Lower lobe of right lung (tissue), 2 donors: ENCODE results near the gene SECISBP2L. TPM values are rescaled to one million over a fixed set of nuclear protein-coding genes. Genes with fewer than 3 reads are reported as not detected.
"Not testable (repeated sequence)": the region's sequence is repeated elsewhere in the genome, so short reads cannot be mapped to it uniquely, and the experiment has no call there.

Experiments used
- ATAC-seq, 2 donors: fragments of 200-7000 bp; cut with Tn5 transposase; one replicate each; pipeline ENCODE4 v1.9.1; 2020 to 2022; ENCODE audit warnings: mild to moderate bottlenecking in 2 of 2, moderate library complexity in 2 of 2
- DNase-seq: peaks from one replicate; pipeline ENCODE4 v3.0.0-alpha.2; 2020
- H3K27ac ChIP-seq: fragments of 200-600 bp; one replicate; pipeline ENCODE4 v1.8.0; 2022
- H3K27me3 ChIP-seq: fragments of 200-600 bp; one replicate; pipeline ENCODE4 v1.8.0; 2022; ENCODE audit warnings: low read depth
- H3K36me3 ChIP-seq: fragments of 200-600 bp; one replicate; pipeline ENCODE4 v1.8.0; 2022; ENCODE audit warnings: mild to moderate bottlenecking
- H3K4me1 ChIP-seq: fragments of 200-600 bp; one replicate; pipeline ENCODE4 v1.8.0; 2022
- H3K4me3 ChIP-seq: fragments of 200-600 bp; one replicate; pipeline ENCODE4 v1.8.0; 2022; ENCODE audit warnings: mild to moderate bottlenecking
- H3K9me3 ChIP-seq: fragments of 200-600 bp; one replicate; pipeline ENCODE4 v1.8.0; 2022
- intact Hi-C: fragments of 100-400 bp; cut with DNase I; formaldehyde crosslinking; loops from one replicate; pipeline ENCODE4 v1.11.0; 2022
- total RNA-seq: library from RNA; stranded (reverse); fragmentation: NEBNext Ultra II Directional; extraction: Animal tissue kit (Norgen Biotek cat#: 25700); gene quantifications from one replicate; pipeline ENCODE4 v1.2.1, GENCODE V29; 2021
- TF ChIP-seq, protein P1 (sequence below): fragments of 200-600 bp; IDR thresholded peaks from one replicate; pipeline ENCODE4 v1.8.0; 2022; ENCODE audit warnings: antibody characterized with exemption, mild to moderate bottlenecking
- donor health status: DM: no; HTN: yes; CAD: no; lungs with severe emphysema.

The SECISBP2L gene
- total RNA-seq, 1 donor from 2014 or later: 139 TPM

DNA sequence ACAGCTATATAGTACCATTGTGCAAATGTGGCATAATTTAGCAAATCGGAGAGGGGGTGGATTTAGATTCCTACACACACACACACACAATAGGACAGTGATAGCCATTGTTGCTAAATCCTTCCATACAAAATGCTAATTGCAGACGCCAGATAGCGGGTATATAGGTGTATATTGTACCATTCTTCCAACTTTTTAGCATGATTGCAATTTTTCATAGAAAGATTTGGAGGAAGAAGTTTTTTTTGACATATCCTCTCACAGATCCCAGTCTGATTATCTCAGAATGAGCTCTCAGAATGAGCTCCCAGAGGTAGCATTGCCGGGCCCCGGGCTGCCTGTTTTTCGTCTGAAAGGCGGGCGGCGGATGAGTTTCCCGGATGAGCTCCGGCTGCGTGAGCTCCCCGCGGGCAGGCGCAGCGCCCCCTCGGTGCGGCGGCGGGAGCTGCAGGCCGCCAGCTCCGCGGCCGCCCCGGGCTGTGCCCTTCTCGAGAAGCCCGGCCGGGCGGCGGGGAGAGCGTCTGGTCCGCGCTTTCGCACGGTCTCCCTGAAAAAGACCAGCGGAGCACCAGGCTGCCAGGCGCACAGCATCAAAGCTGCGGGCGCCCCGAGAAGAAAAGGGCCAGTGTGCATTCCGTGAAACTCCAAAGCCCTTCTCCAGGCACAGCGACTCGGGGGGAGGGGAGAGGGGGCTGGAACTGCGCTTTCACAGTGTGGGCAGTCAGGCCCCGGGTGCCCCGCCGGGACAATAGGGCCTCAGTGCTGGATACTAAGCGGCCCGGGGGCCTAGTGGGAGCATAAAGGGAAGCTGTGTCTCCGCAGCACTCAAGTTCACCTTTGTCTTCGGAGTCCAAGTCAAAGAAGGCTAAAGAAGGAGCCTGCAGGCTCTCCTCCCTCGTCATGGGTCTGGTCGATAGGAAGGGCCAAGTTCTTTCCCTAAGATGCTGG lies 70.5 kb downstream of the SECISBP2L start:
- Histone ChIP-seq H3K4me3 (peak overlapping the region; percentile 56), H3K9me3 (no peaks in the 10 kb centered on the region), H3K36me3 (no peaks in the 10 kb centered on the region), H3K27ac (peak overlapping the region; percentile 31), H3K27me3 (no peaks in the 10 kb centered on the region), H3K4me1 (peaks cover 6% of the 10 kb centered on the region)
- intact Hi-C loops: no loop called here
- ATAC-seq (peak; percentile 97 to 98), DNase-seq (peak; percentile 85)
- TF ChIP-seq, protein P1, sequence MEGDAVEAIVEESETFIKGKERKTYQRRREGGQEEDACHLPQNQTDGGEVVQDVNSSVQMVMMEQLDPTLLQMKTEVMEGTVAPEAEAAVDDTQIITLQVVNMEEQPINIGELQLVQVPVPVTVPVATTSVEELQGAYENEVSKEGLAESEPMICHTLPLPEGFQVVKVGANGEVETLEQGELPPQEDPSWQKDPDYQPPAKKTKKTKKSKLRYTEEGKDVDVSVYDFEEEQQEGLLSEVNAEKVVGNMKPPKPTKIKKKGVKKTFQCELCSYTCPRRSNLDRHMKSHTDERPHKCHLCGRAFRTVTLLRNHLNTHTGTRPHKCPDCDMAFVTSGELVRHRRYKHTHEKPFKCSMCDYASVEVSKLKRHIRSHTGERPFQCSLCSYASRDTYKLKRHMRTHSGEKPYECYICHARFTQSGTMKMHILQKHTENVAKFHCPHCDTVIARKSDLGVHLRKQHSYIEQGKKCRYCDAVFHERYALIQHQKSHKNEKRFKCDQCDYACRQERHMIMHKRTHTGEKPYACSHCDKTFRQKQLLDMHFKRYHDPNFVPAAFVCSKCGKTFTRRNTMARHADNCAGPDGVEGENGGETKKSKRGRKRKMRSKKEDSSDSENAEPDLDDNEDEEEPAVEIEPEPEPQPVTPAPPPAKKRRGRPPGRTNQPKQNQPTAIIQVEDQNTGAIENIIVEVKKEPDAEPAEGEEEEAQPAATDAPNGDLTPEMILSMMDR: peak; percentile 98

DNA sequence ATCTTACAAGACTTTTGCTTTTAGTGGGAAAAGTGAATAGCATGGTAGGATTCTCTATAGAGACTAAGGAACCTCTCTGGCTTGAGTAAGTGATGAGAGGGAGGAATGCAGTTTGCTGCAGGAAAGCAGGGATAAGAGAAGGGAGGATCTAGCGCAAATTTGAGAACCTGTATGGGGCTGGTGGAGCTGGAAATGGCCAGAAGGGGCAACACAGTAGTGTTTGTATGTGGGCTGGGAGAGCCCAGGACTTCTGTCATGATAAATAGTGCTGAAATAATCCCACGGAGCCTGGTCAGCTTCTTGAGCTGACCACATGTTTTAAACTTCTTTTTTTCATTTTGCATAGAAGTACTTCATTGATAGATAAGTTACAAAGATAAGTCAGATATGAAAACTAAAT lies 71.4 kb downstream of the SECISBP2L start:
- intact Hi-C loops: no loop called here
- ATAC-seq: no peak
- no peaks in the 10 kb centered on the region for H3K27me3 ChIP-seq
- no peak for DNase-seq
- no peaks in the 10 kb centered on the region for H3K36me3 ChIP-seq
- H3K27ac ChIP-seq: no peak overlapping the region
- no peaks in the 10 kb centered on the region for H3K9me3 ChIP-seq
- H3K4me1 ChIP-seq: peaks cover 6% of the 10 kb centered on the region
- TF ChIP-seq, protein P1: no peak
- H3K4me3 ChIP-seq: no peak overlapping the region

DNA sequence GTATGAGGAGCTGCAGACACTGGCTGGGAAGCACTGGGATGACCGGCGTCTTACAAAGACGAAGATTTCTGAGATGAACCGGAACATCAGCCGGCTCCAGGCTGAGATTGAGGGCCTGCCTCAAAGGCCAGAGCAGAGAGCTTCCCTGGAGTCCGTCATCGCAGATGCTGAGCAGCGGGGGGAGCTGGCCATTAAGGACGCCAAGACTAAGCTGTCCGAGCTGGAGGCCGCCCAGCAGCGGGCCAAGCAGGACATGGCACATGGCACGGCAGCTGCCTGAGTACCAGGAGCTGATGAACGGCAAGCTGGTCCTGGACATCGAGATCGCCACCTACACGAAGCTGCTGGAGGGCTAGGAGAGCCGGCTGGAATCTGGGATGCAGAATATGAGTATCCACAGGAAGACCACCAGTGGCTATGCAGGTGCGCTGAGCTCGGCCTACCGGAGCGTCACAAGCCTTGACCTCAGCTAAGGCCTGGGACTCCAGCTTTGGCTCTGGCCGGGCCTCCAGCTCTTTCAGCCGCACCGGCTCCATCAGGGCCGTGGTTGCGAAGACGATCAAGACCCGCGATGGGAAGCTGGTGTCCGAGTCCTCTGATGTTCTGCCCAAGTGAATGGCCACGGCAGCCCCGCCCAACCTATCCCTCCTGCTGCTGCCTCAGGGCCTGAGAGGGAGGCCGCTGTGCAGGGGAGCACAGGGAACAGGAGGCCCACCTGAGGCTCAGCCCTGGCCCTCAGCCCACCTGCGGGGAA lies 73.3 kb downstream of the SECISBP2L start:
- Histone ChIP-seq H3K27me3 (no peaks in the 10 kb centered on the region), H3K27ac (no peak overlapping the region), H3K4me3 (no peak overlapping the region), H3K4me1 (peaks cover 6% of the 10 kb centered on the region), H3K9me3 (no peaks in the 10 kb centered on the region), H3K36me3 (no peaks in the 10 kb centered on the region)
- no peak for DNase-seq
- no peak for ATAC-seq
- TF ChIP-seq, protein P1: no peak
- intact Hi-C loops: no loop called here

DNA sequence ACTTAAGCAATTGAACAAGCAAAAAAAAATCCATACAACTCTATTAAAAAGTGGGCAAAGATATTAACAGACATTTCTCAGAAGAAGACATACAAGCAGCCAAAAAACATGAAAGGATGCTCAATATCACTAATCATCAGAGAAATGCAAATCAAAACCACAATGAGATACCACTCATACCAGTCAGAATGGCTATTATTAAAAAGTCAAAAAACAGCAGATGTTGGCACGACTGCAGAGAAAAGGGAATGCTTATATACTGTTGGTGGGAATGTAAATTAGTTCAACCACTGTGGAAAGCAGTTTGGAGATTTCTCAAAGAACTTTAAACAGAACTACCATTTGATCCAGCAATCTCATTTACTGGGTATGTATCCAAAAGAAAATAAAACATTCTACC lies 75.3 kb downstream of the SECISBP2L start:
- ATAC-seq, H3K36me3 ChIP-seq, H3K4me3 ChIP-seq, intact Hi-C loops, H3K27me3 ChIP-seq, DNase-seq, H3K4me1 ChIP-seq, H3K9me3 ChIP-seq, H3K27ac ChIP-seq: not testable (repeated sequence)

DNA sequence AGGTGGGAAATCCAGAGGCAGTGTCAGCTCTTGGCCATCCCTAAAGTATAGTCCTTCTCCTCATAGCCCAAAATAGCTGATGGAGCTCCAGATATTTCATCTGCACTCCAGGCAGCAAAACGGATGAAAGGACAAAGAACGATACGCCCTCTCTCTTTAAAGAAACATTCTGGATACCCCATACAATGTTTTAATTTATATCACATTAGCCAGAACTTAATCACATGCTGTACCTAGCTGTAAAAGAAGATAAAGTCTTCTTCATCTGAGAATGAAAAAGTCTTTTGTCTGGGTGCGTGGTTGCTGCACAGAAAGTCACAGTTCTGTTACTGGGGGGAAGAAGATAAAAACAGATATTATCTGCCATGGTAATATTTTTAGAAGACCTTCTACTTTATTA lies 78.2 kb downstream of the SECISBP2L start:
- H3K4me1 ChIP-seq: peaks cover 18% of the 10 kb centered on the region
- H3K4me3 ChIP-seq: no peak overlapping the region
- ATAC-seq (no peak), DNase-seq (no peak)
- no peaks in the 10 kb centered on the region for H3K36me3 ChIP-seq
- H3K27ac ChIP-seq: no peak overlapping the region
- no peaks in the 10 kb centered on the region for H3K9me3 ChIP-seq
- intact Hi-C loops: no loop called here
- peaks cover 22% of the 10 kb centered on the region for H3K27me3 ChIP-seq
- TF ChIP-seq, protein P1: no peak

DNA sequence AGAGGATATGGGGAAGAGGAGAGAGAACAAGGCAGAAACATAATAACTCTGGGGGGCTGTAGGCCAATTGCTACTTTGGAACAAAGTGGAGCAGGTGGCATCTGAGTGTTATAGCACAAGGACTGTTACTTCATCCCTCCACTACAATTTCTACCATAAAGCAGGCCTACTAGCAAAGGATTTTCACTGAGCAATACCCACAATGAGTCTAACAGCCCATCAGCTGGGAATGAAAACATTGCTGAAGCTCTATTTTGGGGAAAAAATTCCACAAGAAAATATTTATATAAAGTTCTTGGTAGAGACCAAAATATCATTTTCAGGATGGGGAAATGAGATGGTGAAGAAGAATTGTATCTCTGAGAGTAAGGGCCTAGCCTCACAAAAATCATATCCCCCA lies 78.9 kb downstream of the SECISBP2L start:
- DNase-seq (no peak), ATAC-seq (no peak)
- Histone ChIP-seq H3K4me1 (peaks cover 23% of the 10 kb centered on the region), H3K27ac (no peak overlapping the region), H3K4me3 (no peak overlapping the region), H3K9me3 (no peaks in the 10 kb centered on the region), H3K36me3 (no peaks in the 10 kb centered on the region), H3K27me3 (peaks cover 29% of the 10 kb centered on the region)
- intact Hi-C loops: no loop called here
- TF ChIP-seq, protein P1: no peak
